Measurements from ENCODE around the gene BCAS3. TPM values are rescaled to one million over a fixed set of nuclear protein-coding genes. Genes with fewer than 3 reads are reported as not detected.

Gene BCAS3
- total RNA-seq, 1 experiment from 2014 or later: 26.3 TPM

DNA sequence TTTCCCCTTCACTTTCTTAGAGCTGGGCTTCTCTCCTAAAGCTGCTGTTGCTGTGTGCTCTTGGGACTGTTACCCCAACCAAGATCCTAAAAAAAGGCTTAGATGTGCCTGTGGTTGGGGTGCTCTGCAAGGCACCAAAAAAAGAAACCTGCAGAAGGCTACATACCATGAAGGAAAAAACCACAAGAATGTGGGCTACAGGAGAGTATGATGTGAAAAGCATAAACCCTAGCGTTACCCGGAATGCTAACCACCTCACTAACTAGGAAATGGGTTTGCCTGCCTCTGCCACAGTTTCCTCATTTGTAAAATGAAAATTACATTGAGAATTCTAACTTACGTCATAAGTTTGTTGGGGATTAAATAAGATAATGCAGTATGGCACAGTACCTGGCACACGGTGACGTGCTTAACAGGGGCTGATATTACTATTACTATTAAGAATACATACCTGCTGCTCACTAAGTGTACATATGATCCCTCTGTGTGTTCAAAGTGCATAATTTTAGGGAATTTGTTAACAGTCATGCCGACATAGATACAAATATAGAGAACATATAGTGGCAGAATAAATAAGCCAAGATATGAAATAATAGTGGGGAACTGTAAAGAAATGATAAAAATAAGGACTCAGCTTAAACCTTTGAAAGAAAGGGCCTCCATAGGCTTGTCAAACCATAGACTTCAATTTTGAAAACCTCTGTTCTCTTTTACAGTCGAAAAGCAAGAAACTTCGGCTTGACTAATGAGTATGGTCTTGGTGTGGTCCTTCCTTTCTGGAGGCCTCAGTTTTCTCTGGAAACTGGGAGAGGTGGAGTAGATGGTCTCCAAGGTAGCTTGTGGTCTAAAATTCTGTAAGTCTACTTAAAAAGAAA lies 544.2 kb downstream of the BCAS3 start:
- ATAC-seq (no peak), DNase-seq (ENCODE audit: low read depth, low spot score) (no peak)
- H2AFZ ChIP-seq (ENCODE audit: low read depth, low read length, poor library complexity, severe bottlenecking): no peak overlapping the region
- H3K4me3 ChIP-seq (replicated peaks in 1 of 2; ENCODE audit: low read depth in 1 of 2, low read length in 2 of 2): no peak overlapping the region
- no peaks in the 10 kb centered on the region for H3K27me3 ChIP-seq (ENCODE audit: insufficient read depth, low read length)
- H3K79me2 ChIP-seq (ENCODE audit: insufficient read depth, low read length): no peaks in the 10 kb centered on the region
- ChIA-PET CTCF (no interaction called here), POLR2A (interaction anchor here (0.6 kb wide), 1 partner anchor 29 kb away, joined by 3 read pairs; no protein-coding TSS in a partner anchor), RAD21 (ENCODE audit: low non-redundant PET in 1 of 2, low total read pairs in 2 of 2, uncharacterized antibody in 2 of 2, unreplicated experiment in 2 of 2) (no interaction called here)
- TF ChIP-seq POLR2A (IDR thresholded peaks at IDR 0.05; ENCODE audit: borderline replicate concordance, extremely low read depth, insufficient read depth, insufficient read length): no peak
- no peak for TF ChIP-seq EZH2phosphoT487 (IDR thresholded peaks at IDR 0.05; ENCODE audit: borderline replicate concordance)
- no peak for TF ChIP-seq TCF7L2 (IDR thresholded peaks at IDR 0.05; ENCODE audit: borderline replicate concordance, extremely low read depth, insufficient read depth, insufficient read length)
- no peak for TF ChIP-seq RAD21 (IDR thresholded peaks at IDR 0.05; ENCODE audit: low read depth)
- no peak for TF ChIP-seq SRF (IDR thresholded peaks at IDR 0.05; ENCODE audit: low read depth)
- no peak for TF ChIP-seq POLR2AphosphoS5 (IDR thresholded peaks at IDR 0.05; ENCODE audit: low read depth, low read length)
- TF ChIP-seq, protein P1, sequence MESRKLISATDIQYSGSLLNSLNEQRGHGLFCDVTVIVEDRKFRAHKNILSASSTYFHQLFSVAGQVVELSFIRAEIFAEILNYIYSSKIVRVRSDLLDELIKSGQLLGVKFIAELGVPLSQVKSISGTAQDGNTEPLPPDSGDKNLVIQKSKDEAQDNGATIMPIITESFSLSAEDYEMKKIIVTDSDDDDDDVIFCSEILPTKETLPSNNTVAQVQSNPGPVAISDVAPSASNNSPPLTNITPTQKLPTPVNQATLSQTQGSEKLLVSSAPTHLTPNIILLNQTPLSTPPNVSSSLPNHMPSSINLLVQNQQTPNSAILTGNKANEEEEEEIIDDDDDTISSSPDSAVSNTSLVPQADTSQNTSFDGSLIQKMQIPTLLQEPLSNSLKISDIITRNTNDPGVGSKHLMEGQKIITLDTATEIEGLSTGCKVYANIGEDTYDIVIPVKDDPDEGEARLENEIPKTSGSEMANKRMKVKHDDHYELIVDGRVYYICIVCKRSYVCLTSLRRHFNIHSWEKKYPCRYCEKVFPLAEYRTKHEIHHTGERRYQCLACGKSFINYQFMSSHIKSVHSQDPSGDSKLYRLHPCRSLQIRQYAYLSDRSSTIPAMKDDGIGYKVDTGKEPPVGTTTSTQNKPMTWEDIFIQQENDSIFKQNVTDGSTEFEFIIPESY (IDR thresholded peaks at IDR 0.05; ENCODE audit: extremely low read depth, insufficient replicate concordance, low read length): no peak
- no peak for TF ChIP-seq ELF1 (IDR thresholded peaks at IDR 0.05; ENCODE audit: borderline replicate concordance, low read depth)
- TF ChIP-seq EGR1 (IDR thresholded peaks at IDR 0.05; ENCODE audit: low read depth): no peak
- no peak for TF ChIP-seq FOSL1 (IDR thresholded peaks at IDR 0.05; ENCODE audit: low read depth)
- no peak for TF ChIP-seq YY1 (IDR thresholded peaks at IDR 0.05; ENCODE audit: extremely low read depth, insufficient replicate concordance, low read depth, low read length)
- TF ChIP-seq SP1 (IDR thresholded peaks at IDR 0.05; ENCODE audit: low read depth): no peak
- TF ChIP-seq CBX3 (IDR thresholded peaks at IDR 0.05; ENCODE audit: low read depth): no peak
- TF ChIP-seq, protein P2, sequence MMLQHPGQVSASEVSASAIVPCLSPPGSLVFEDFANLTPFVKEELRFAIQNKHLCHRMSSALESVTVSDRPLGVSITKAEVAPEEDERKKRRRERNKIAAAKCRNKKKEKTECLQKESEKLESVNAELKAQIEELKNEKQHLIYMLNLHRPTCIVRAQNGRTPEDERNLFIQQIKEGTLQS (IDR thresholded peaks at IDR 0.05): no peak
- TF ChIP-seq SIN3A (IDR thresholded peaks at IDR 0.05; ENCODE audit: low read depth): no peak
- TF ChIP-seq, protein P3, sequence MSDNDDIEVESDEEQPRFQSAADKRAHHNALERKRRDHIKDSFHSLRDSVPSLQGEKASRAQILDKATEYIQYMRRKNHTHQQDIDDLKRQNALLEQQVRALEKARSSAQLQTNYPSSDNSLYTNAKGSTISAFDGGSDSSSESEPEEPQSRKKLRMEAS (IDR thresholded peaks at IDR 0.05): no peak
- TF ChIP-seq, protein P4, sequence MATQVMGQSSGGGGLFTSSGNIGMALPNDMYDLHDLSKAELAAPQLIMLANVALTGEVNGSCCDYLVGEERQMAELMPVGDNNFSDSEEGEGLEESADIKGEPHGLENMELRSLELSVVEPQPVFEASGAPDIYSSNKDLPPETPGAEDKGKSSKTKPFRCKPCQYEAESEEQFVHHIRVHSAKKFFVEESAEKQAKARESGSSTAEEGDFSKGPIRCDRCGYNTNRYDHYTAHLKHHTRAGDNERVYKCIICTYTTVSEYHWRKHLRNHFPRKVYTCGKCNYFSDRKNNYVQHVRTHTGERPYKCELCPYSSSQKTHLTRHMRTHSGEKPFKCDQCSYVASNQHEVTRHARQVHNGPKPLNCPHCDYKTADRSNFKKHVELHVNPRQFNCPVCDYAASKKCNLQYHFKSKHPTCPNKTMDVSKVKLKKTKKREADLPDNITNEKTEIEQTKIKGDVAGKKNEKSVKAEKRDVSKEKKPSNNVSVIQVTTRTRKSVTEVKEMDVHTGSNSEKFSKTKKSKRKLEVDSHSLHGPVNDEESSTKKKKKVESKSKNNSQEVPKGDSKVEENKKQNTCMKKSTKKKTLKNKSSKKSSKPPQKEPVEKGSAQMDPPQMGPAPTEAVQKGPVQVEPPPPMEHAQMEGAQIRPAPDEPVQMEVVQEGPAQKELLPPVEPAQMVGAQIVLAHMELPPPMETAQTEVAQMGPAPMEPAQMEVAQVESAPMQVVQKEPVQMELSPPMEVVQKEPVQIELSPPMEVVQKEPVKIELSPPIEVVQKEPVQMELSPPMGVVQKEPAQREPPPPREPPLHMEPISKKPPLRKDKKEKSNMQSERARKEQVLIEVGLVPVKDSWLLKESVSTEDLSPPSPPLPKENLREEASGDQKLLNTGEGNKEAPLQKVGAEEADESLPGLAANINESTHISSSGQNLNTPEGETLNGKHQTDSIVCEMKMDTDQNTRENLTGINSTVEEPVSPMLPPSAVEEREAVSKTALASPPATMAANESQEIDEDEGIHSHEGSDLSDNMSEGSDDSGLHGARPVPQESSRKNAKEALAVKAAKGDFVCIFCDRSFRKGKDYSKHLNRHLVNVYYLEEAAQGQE (IDR thresholded peaks at IDR 0.05; ENCODE audit: low read depth): no peak
- no peak for TF ChIP-seq EZH2 (IDR thresholded peaks at IDR 0.05)
- no peak for TF ChIP-seq JUND (IDR thresholded peaks at IDR 0.05)
- no TSS peak for BruUV-seq (replicated peaks)
- no peaks in the 10 kb centered on the region for H3K36me3 ChIP-seq (ENCODE audit: control insufficient read depth in 1 of 2, insufficient read depth in 2 of 2, low read length in 2 of 2)
- H3K9me2 ChIP-seq (ENCODE audit: insufficient read depth): no peaks in the 10 kb centered on the region
- H3K4me1 ChIP-seq (ENCODE audit: control insufficient read depth in 1 of 2, insufficient read depth in 2 of 2, low read length in 2 of 2): no peaks in the 10 kb centered on the region
- no peak overlapping the region for H3K27ac ChIP-seq (ENCODE audit: low read depth, low read length)
- no peaks in the 10 kb centered on the region for H3K9me3 ChIP-seq (ENCODE audit: control insufficient read depth in 1 of 2, insufficient read depth in 1 of 2, low read depth in 1 of 2, low read length in 2 of 2)
- H4K20me1 ChIP-seq (ENCODE audit: insufficient read depth): no peaks in the 10 kb centered on the region
- H3K9ac ChIP-seq (ENCODE audit: low read length): no peak overlapping the region
- intact Hi-C loops (cut with micrococcal nuclease): no loop called here
- H3K4me2 ChIP-seq (ENCODE audit: low read length): no peak overlapping the region

Measured in HCT116 (cell line).